ENCODE data around the gene NCKAP5. TPM values are rescaled to one million over a fixed set of nuclear protein-coding genes. Genes with fewer than 3 reads are reported as not detected.

The NCKAP5 gene
- total and polyA plus RNA-seq, 7 donors: 0.03 to 1.2 (median 0.22) TPM

DNA sequence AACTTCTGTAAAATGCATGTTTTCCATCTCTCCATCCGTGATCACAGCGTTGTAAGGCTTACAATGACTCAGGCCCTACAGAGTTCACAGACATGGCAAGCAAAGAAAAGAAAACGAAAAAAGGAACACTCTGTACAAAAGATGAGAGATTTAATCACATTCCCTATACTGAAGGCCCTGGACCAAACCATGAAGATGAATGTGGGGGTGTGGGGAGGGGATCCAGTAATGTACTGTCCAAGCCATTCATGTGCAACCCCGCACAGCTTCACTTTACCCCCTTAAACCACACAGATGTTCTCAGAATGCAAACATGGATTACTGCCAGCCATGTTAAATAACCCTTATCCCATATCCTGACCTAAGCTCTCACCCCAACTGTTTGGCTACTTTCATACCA, 391.1 kb downstream of the NCKAP5 start:
- Histone ChIP-seq H3K4me3 (no peak overlapping the region), H3K9me3 (no peaks in the 10 kb centered on the region), H3K27ac (no peak overlapping the region), H3K4me1 (no peaks in the 10 kb centered on the region), H3K36me3 (ENCODE audit: insufficient read depth in 1 of 2, low read depth in 1 of 2) (no peaks in the 10 kb centered on the region), H3K27me3 (ENCODE audit: insufficient read depth in 3 of 3, low read length in 2 of 3) (no peaks in the 10 kb centered on the region)
- ATAC-seq: no peak
- intact Hi-C loops (cut with DNase I): no loop called here
- 84 to 87% (median 84%) methylated on average over 4 of the region's 4 CpGs for WGBS, 3 donors
- TF ChIP-seq, protein P1, sequence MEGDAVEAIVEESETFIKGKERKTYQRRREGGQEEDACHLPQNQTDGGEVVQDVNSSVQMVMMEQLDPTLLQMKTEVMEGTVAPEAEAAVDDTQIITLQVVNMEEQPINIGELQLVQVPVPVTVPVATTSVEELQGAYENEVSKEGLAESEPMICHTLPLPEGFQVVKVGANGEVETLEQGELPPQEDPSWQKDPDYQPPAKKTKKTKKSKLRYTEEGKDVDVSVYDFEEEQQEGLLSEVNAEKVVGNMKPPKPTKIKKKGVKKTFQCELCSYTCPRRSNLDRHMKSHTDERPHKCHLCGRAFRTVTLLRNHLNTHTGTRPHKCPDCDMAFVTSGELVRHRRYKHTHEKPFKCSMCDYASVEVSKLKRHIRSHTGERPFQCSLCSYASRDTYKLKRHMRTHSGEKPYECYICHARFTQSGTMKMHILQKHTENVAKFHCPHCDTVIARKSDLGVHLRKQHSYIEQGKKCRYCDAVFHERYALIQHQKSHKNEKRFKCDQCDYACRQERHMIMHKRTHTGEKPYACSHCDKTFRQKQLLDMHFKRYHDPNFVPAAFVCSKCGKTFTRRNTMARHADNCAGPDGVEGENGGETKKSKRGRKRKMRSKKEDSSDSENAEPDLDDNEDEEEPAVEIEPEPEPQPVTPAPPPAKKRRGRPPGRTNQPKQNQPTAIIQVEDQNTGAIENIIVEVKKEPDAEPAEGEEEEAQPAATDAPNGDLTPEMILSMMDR (IDR thresholded peaks at IDR 0.05): no peak
- no peak for DNase-seq

DNA sequence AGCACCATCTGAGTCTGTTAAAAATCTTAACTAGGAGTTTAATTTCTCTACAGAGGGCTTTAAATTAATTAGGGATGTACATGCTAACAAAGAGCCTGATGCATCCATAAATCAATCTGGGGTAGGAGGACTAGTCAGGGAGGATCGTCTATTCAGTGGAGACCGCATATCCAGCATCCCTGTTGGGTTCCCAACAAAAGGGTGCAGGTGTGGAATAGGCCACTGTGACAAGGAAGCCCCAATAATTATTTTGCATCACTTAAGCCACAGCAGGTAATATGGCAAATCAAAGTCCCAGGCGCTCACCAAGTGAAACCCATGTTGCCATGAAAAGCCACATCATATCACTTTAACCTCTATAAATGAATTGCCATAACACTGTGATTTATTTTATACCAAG, 392.3 kb downstream of the NCKAP5 start:
- WGBS, 3 donors: 83 to 93% (median 90%) methylated on average over 3 of the region's 3 CpGs
- no peaks in the 10 kb centered on the region for H3K36me3 ChIP-seq (ENCODE audit: insufficient read depth in 1 of 2, low read depth in 1 of 2)
- DNase-seq (no peak), ATAC-seq (no peak)
- no peaks in the 10 kb centered on the region for H3K9me3 ChIP-seq
- no peaks in the 10 kb centered on the region for H3K27me3 ChIP-seq (ENCODE audit: insufficient read depth in 3 of 3, low read length in 2 of 3)
- intact Hi-C loops (cut with DNase I): no loop called here
- no peak overlapping the region for H3K4me3 ChIP-seq
- TF ChIP-seq, protein P1 (IDR thresholded peaks at IDR 0.05): no peak
- no peaks in the 10 kb centered on the region for H3K4me1 ChIP-seq
- H3K27ac ChIP-seq: no peak overlapping the region

DNA sequence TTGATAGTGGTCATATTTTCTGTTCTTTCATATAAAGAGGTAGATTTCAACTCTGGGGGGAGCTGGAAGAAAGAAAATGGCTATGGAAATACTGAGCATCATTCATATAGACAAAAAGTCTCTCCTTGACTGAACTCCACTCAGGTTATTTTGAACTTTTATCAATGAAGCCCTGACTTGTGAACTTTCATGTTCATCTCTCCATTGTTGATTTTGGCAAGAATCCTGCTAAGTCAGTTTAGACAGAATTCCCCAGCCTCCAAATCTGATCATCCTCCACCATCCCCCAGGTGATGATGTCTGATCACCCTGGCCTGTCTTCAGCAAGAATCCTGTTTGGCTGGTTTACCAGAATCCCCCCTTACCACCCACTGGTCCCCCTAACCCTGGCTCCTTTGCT, 395.0 kb downstream of the NCKAP5 start:
- Histone ChIP-seq H3K9me3 (no peaks in the 10 kb centered on the region), H3K36me3 (ENCODE audit: insufficient read depth in 1 of 2, low read depth in 1 of 2) (no peaks in the 10 kb centered on the region), H3K27me3 (ENCODE audit: insufficient read depth in 3 of 3, low read length in 2 of 3) (peaks cover 0 to 2% (median 0%) of the 10 kb centered on the region in 3 donors), H3K4me1 (no peaks in the 10 kb centered on the region), H3K4me3 (no peak overlapping the region), H3K27ac (no peak overlapping the region)
- DNase-seq: no peak
- no peak for ATAC-seq
- intact Hi-C loops (cut with DNase I): loop anchor here in 1 of 2 donors (5.0 kb wide), 1 partner anchor 626 kb away; no protein-coding TSS in a partner anchor
- TF ChIP-seq, protein P1 (IDR thresholded peaks at IDR 0.05): no peak

DNA sequence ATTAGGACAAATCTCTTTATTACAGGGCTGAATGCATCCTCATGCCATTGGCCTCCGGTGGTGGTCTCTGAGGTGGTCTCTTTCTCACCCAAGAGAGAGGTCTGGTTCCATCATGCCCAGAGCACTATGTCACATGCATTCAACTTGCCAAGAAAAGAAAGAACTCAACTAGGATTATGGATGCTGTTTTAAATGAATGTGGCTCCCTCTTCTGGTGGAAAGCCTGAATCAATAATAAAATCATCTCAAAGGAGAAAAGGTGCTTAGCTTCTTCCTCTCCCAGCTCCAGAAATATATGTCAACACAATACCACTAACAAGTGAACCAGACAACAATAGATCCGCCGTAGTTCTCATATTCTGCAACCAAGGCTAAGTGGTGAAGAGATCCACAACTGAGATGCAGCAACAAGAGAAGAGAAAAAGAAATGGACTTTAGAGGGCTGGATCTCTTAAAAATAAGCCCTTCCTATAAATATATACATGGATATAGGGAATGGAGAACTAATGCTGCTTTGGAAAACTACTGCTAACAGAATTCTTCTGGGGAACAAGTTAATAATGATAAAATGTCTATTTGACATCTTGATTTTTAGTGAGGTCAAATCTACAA, 396.8 kb downstream of the NCKAP5 start:
- Histone ChIP-seq H3K4me3 (no peak overlapping the region), H3K9me3 (no peaks in the 10 kb centered on the region), H3K36me3 (ENCODE audit: insufficient read depth in 1 of 2, low read depth in 1 of 2) (no peaks in the 10 kb centered on the region), H3K4me1 (no peaks in the 10 kb centered on the region), H3K27ac (no peak overlapping the region), H3K27me3 (ENCODE audit: insufficient read depth in 3 of 3, low read length in 2 of 3) (peaks cover 0 to 2% (median 0%) of the 10 kb centered on the region in 3 donors)
- intact Hi-C loops (cut with DNase I): loop anchor here in 1 of 2 donors (5.0 kb wide), 1 partner anchor 624 kb away; no protein-coding TSS in a partner anchor
- ATAC-seq: no peak
- WGBS, 3 donors: 21 to 34% (median 22%) methylated on average over 3 of the region's 3 CpGs
- no peak for DNase-seq
- TF ChIP-seq, protein P1 (IDR thresholded peaks at IDR 0.05): peak; percentile 34
